Lower leg skin (tissue), 4 donors: ENCODE data around the gene ZBED4. TPM values are rescaled to one million over a fixed set of nuclear protein-coding genes. Genes with fewer than 3 reads are reported as not detected.

ENCODE experiments used
- DNase-seq, 2 donors: peaks; one replicate each; pipeline ENCODE4 v3.0.0-alpha.2; 2019; ENCODE audit warnings: low spot score in 2 of 2
- H3K4me3 ChIP-seq: fragments of 200-600 bp; sonication (generic); 2 replicates; pipeline ENCODE4 v1.5.1; 2017; ENCODE audit warnings: mild to moderate bottlenecking, low read depth; ENCODE audit not compliant: poor library complexity, severe bottlenecking
- POLR2A ChIP-seq, 2 donors: fragments of 450-650 bp; IDR thresholded peaks; one replicate each; pipeline ENCODE4 v1.6.1; 2016 to 2017; ENCODE audit warnings: antibody characterized with exemption in 2 of 2, mild to moderate bottlenecking in 1 of 2, moderate library complexity in 1 of 2
- WGBS, 2 donors: methylation state at CpG; one replicate each; pipeline ENCODE4 v1.1.5; 2018; 5-methylcytosine and 5-hydroxymethylcytosine counted together
- intact Hi-C: fragments of 100-400 bp; cut with DNase I; formaldehyde crosslinking; loops from one replicate; pipeline ENCODE4 v1.15.0; 2023; ENCODE audit warnings: low total_unique reads
- total RNA-seq, 4 donors: library from RNA; depleted of rRNA; stranded (reverse); fragments of >200 nt; gene quantifications; one replicate each; pipeline ENCODE4 v1.1.0, GENCODE V29; 2016
- TF ChIP-seq, protein P1 (sequence below), 3 donors: fragments of 450-650 bp; IDR thresholded peaks; one replicate each; pipeline ENCODE4 v1.5.1; 2016; ENCODE audit warnings: antibody characterized with exemption in 3 of 3, mild to moderate bottlenecking in 3 of 3, moderate library complexity in 2 of 3

The ZBED4 gene
- total RNA-seq, 4 donors from 2014 or later = 8.6 to 11.6 (median 9.6) TPM

DNA sequence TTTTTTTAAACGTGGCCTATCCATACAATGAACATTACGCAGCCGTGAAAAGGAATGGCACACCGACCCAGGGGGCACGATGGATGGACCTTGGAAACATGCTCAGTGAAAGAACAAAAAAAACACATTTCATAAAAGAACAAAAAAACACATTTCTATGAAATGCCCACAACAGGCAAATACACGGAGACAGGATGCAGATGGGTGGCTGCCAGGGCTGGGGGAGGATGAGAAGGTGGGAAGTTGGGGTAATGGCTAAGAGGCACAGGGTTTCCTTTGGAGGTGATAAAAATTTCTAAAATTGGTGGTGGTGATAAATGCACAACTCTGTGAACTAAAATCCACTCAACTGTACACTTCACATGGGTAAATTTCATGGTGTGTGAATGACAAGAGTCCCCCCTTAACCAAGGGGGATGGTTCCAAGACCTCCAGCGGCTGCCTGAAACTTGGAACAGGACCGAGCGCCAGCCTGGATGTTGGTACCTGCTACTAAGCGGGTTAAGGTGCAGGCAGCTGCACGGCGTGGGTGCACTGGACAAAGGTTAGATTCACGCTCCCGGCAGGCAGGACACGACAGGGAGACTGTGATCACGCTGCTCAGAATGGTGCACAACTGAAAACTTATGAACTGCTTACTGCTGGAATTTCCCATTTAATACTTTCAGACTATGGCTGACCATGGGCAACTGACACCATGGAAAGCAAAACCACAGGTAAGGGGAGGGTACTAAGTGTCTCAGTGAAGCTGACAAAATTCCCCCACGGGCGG, 42.4 kb upstream of the ZBED4 start:
- intact Hi-C loops = no loop called here
- no peak for TF ChIP-seq POLR2A (IDR thresholded peaks at IDR 0.05)
- TF ChIP-seq, protein P1, sequence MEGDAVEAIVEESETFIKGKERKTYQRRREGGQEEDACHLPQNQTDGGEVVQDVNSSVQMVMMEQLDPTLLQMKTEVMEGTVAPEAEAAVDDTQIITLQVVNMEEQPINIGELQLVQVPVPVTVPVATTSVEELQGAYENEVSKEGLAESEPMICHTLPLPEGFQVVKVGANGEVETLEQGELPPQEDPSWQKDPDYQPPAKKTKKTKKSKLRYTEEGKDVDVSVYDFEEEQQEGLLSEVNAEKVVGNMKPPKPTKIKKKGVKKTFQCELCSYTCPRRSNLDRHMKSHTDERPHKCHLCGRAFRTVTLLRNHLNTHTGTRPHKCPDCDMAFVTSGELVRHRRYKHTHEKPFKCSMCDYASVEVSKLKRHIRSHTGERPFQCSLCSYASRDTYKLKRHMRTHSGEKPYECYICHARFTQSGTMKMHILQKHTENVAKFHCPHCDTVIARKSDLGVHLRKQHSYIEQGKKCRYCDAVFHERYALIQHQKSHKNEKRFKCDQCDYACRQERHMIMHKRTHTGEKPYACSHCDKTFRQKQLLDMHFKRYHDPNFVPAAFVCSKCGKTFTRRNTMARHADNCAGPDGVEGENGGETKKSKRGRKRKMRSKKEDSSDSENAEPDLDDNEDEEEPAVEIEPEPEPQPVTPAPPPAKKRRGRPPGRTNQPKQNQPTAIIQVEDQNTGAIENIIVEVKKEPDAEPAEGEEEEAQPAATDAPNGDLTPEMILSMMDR (IDR thresholded peaks at IDR 0.05) = no peak
- DNase-seq = no peak
- no peak overlapping the region for H3K4me3 ChIP-seq
- WGBS, 2 donors = 88 to 89% methylated on average over 18 of the region's 18 CpGs

DNA sequence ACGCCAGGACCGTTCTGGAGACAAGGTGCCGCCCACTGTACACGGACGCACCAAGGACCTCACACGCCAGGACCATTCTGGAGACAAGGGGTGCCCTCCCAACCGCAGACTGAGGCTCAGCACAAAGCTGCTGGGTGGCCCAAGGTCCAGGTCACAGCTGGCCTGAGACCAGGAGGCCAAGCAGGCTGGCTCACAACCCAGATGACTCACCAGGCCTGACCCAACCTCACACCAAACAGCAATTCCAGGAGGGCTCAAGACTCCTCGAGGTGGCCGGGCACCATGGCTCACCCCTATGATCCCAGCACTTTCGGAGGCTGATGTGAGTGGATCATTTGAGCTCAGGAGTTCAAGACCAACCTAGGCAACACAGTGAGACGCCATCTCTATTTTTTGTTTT, 40.8 kb upstream of the ZBED4 start:
- WGBS, 2 donors = 92 to 94% methylated on average over 11 of the region's 11 CpGs
- intact Hi-C loops = no loop called here
- no peak for TF ChIP-seq POLR2A (IDR thresholded peaks at IDR 0.05)
- TF ChIP-seq, protein P1 (IDR thresholded peaks at IDR 0.05) = no peak
- no peak for DNase-seq
- no peak overlapping the region for H3K4me3 ChIP-seq

DNA sequence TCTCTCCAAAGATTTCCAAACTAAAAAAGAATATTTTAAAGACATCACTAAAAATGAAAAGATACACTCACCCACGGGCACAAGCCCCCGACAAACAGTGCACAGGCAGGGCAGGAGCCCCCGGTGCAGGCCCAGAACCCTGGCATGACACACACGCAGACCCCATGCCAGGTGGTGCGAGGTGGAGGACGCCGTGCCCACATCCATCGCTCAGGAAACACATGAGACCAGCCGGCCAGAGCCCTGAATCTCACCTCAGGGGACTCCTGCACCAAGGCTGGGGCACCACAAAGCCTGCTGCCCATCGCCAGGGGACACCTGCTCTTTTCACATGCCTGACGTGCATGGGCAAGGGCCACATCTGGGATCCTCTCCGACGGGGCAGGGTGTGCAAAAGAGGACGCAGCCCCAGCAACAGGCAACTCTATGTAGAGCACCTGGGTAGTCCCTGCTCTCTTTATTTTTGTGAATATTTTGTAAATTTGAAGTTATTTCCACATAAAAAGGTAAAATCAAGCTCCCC, 39.4 kb upstream of the ZBED4 start:
- no peak for TF ChIP-seq POLR2A (IDR thresholded peaks at IDR 0.05)
- TF ChIP-seq, protein P1 (IDR thresholded peaks at IDR 0.05) = no peak
- WGBS, 2 donors = 89 to 90% methylated on average over 13 to 14 of the region's 14 CpGs
- no peak overlapping the region for H3K4me3 ChIP-seq
- intact Hi-C loops = no loop called here
- no peak for DNase-seq

DNA sequence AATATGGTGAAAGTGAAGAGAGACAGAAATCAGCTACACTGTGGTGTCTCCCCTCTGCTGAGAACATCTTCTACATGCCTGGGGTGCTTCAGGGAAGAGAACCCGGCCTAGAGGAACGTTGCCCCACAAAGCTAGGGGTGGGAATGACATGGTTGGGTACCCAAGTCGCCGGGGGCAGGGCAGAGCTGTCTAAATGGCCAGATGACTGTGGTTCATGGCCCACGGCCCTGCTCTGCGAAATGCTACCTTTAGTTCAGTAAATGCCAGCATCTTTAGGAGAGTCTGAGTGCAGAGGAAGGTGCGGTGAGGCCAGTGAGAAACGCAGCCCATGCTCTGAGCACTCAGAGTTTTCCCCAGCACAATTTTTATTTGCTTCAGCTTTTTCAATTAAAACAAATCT, 38.8 kb upstream of the ZBED4 start:
- no peak for DNase-seq
- 84 to 85% methylated on average over 8 of the region's 8 CpGs for WGBS, 2 donors
- TF ChIP-seq, protein P1 (IDR thresholded peaks at IDR 0.05) = no peak
- TF ChIP-seq POLR2A (IDR thresholded peaks at IDR 0.05) = no peak
- intact Hi-C loops = no loop called here
- H3K4me3 ChIP-seq = no peak overlapping the region

DNA sequence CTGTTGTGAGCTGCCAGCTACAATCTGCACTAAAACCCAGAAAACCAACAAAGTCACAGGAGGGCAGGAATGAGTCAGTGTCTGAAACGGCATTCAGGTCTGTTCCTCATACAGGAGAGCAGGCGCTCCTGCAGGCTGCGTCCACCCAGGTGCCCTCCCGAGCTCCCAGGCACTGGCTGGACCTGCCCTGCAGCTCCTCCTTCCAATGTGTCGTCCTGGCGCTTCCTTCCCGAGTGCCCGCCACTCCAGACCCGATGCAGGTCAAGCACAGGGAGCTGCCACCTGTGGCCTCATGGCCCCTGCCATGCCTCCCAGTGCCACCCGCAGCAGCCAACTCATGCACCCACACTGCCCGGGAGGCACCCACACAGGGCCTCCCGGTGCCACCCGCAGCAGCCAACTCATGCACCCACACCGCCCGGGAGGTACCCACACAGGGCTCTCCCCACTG, 38.0 kb upstream of the ZBED4 start:
- intact Hi-C loops = no loop called here
- TF ChIP-seq POLR2A (IDR thresholded peaks at IDR 0.05) = no peak
- TF ChIP-seq, protein P1 (IDR thresholded peaks at IDR 0.05) = no peak
- H3K4me3 ChIP-seq = no peak overlapping the region
- WGBS, 2 donors = 68 to 70% methylated on average over 15 of the region's 15 CpGs
- no peak for DNase-seq
